ENCODE data around the gene SAC3D1.

Gene SAC3D1

GRCh38 chr11:65059959-65060824 is 19.2 kb downstream of the SAC3D1 start:
- H3K27ac ChIP-seq (ENCODE audit: low read depth, low read length): no peak overlapping the region
- no peaks in the 10 kb centered on the region for H3K79me2 ChIP-seq (ENCODE audit: control insufficient read depth, insufficient read depth, low read length, unreplicated experiment)
- no peak overlapping the region for H3K4me3 ChIP-seq (ENCODE audit: low read depth, low read length)
- H2AFZ ChIP-seq (ENCODE audit: low read length, unreplicated experiment): no peak overlapping the region
- H3K4me1 ChIP-seq (ENCODE audit: control insufficient read depth, insufficient read depth, low read length, unreplicated experiment): no peaks in the 10 kb centered on the region
- H3K36me3 ChIP-seq (ENCODE audit: insufficient read depth, low read length): no peaks in the 10 kb centered on the region
- no peaks in the 10 kb centered on the region for H3K27me3 ChIP-seq (ENCODE audit: insufficient read depth, low read length)

DNA sequence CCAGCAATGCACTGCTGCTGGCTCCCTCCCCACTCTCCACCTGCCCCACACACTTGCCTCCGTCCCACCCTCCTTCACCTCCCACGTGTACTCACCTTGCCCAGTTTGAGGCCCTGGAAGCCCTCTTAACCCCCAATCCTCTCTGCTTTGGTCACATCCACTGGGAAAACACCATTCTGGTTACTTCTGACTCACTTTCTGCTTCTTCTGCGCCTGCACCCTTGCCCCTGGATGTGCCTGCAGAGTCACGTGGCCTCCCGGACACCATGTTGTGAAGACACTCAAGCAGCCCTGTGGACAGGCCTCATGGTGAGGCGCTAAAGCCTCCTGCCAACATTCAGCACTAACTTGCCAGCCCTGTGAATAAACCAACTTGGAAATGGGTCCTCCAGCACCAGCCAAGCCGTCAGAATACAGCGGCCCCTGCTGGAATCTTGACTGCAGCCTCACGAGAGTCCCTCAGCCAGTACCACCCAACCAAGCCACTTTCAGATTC is 20.0 kb downstream of the SAC3D1 start:
- Histone ChIP-seq H3K36me3 (ENCODE audit: insufficient read depth, low read length) (no peaks in the 10 kb centered on the region), H3K4me1 (ENCODE audit: control insufficient read depth, insufficient read depth, low read length, unreplicated experiment) (no peaks in the 10 kb centered on the region), H3K4me3 (ENCODE audit: low read depth, low read length) (no peak overlapping the region), H2AFZ (ENCODE audit: low read length, unreplicated experiment) (no peak overlapping the region), H3K79me2 (ENCODE audit: control insufficient read depth, insufficient read depth, low read length, unreplicated experiment) (no peaks in the 10 kb centered on the region), H3K27ac (ENCODE audit: low read depth, low read length) (no peak overlapping the region), H3K27me3 (ENCODE audit: insufficient read depth, low read length) (no peaks in the 10 kb centered on the region)

- H3K27ac ChIP-seq (ENCODE audit: low read depth, low read length): no peak overlapping the region
- no peak overlapping the region for H3K4me3 ChIP-seq (ENCODE audit: low read depth, low read length)
- no peaks in the 10 kb centered on the region for H3K27me3 ChIP-seq (ENCODE audit: insufficient read depth, low read length)
- no peaks in the 10 kb centered on the region for H3K4me1 ChIP-seq (ENCODE audit: control insufficient read depth, insufficient read depth, low read length, unreplicated experiment)
- H3K79me2 ChIP-seq (ENCODE audit: control insufficient read depth, insufficient read depth, low read length, unreplicated experiment): no peaks in the 10 kb centered on the region
- no peak overlapping the region for H2AFZ ChIP-seq (ENCODE audit: low read length, unreplicated experiment)
- H3K36me3 ChIP-seq (ENCODE audit: insufficient read depth, low read length): no peaks in the 10 kb centered on the region
Observed at GRCh38 chr11:65063532-65063931, 22.5 kb downstream of the SAC3D1 start.

GRCh38 chr11:65064847-65065240 is 23.8 kb downstream of the SAC3D1 start:
- no peaks in the 10 kb centered on the region for H3K4me1 ChIP-seq (ENCODE audit: control insufficient read depth, insufficient read depth, low read length, unreplicated experiment)
- H3K4me3 ChIP-seq (ENCODE audit: low read depth, low read length): no peak overlapping the region
- H3K27me3 ChIP-seq (ENCODE audit: insufficient read depth, low read length): no peaks in the 10 kb centered on the region
- no peaks in the 10 kb centered on the region for H3K36me3 ChIP-seq (ENCODE audit: insufficient read depth, low read length)
- H3K27ac ChIP-seq (ENCODE audit: low read depth, low read length): no peak overlapping the region
- H3K79me2 ChIP-seq (ENCODE audit: control insufficient read depth, insufficient read depth, low read length, unreplicated experiment): no peaks in the 10 kb centered on the region
- no peak overlapping the region for H2AFZ ChIP-seq (ENCODE audit: low read length, unreplicated experiment)

DNA sequence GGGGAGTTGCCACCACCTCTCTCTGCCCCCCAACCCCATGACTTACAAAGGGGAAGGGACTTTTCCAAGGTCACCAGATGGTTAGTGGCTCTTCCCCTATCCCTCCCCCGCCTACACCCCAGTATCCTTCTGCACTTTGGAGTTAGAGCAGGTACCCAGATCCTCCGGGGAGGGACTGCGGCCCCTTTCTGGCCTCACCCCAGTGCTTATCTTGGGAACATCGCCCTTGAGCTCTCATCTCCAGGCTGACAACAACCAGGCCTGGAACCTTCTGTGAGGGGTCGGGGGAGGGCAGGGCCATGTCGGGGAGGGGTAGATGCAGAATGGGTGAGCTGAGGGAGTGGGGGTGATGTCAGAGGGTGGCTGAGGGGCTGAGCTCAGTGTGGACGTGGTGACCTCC is 24.8 kb downstream of the SAC3D1 start:
- H3K27me3 ChIP-seq (ENCODE audit: insufficient read depth, low read length): no peaks in the 10 kb centered on the region
- no peak overlapping the region for H3K27ac ChIP-seq (ENCODE audit: low read depth, low read length)
- no peaks in the 10 kb centered on the region for H3K79me2 ChIP-seq (ENCODE audit: control insufficient read depth, insufficient read depth, low read length, unreplicated experiment)
- no peaks in the 10 kb centered on the region for H3K36me3 ChIP-seq (ENCODE audit: insufficient read depth, low read length)
- H3K4me3 ChIP-seq (ENCODE audit: low read depth, low read length): no peak overlapping the region
- no peaks in the 10 kb centered on the region for H3K4me1 ChIP-seq (ENCODE audit: control insufficient read depth, insufficient read depth, low read length, unreplicated experiment)
- no peak overlapping the region for H2AFZ ChIP-seq (ENCODE audit: low read length, unreplicated experiment)

GRCh38 chr11:65066315-65066714 is 25.3 kb downstream of the SAC3D1 start:
- Histone ChIP-seq H3K27me3 (ENCODE audit: insufficient read depth, low read length) (no peaks in the 10 kb centered on the region), H3K27ac (ENCODE audit: low read depth, low read length) (no peak overlapping the region), H3K36me3 (ENCODE audit: insufficient read depth, low read length) (no peaks in the 10 kb centered on the region), H3K4me3 (ENCODE audit: low read depth, low read length) (no peak overlapping the region), H3K4me1 (ENCODE audit: control insufficient read depth, insufficient read depth, low read length, unreplicated experiment) (no peaks in the 10 kb centered on the region), H3K79me2 (ENCODE audit: control insufficient read depth, insufficient read depth, low read length, unreplicated experiment) (no peaks in the 10 kb centered on the region), H2AFZ (ENCODE audit: low read length, unreplicated experiment) (no peak overlapping the region)

DNA sequence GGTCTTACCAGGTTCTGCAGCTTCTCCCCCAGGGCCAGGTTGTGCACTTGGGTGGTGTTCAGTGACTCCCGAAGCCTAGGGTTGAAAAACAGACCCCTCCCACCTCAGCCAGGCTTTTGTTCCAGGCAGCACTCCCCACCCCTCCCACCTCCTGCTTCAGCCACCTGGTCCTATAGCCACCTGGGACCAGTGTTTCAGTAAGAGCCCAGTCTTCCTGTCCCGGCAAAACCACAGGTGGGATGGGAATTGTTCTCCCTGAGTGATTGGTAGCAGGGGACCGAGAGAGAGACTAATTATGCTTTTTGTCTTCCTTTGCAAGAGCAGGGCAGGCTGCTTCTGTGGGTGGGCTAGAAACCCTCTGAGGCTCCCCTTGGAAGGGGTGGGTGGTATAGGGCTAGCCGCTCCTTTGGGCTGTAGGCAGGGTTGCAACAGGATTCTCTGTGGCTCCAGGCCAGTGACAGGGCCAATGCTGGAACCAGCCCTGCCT is 25.8 kb downstream of the SAC3D1 start:
- no peak overlapping the region for H3K27ac ChIP-seq (ENCODE audit: low read depth, low read length)
- no peak overlapping the region for H2AFZ ChIP-seq (ENCODE audit: low read length, unreplicated experiment)
- no peaks in the 10 kb centered on the region for H3K4me1 ChIP-seq (ENCODE audit: control insufficient read depth, insufficient read depth, low read length, unreplicated experiment)
- no peak overlapping the region for H3K4me3 ChIP-seq (ENCODE audit: low read depth, low read length)
- no peaks in the 10 kb centered on the region for H3K79me2 ChIP-seq (ENCODE audit: control insufficient read depth, insufficient read depth, low read length, unreplicated experiment)
- H3K36me3 ChIP-seq (ENCODE audit: insufficient read depth, low read length): no peaks in the 10 kb centered on the region
- H3K27me3 ChIP-seq (ENCODE audit: insufficient read depth, low read length): no peaks in the 10 kb centered on the region

DNA sequence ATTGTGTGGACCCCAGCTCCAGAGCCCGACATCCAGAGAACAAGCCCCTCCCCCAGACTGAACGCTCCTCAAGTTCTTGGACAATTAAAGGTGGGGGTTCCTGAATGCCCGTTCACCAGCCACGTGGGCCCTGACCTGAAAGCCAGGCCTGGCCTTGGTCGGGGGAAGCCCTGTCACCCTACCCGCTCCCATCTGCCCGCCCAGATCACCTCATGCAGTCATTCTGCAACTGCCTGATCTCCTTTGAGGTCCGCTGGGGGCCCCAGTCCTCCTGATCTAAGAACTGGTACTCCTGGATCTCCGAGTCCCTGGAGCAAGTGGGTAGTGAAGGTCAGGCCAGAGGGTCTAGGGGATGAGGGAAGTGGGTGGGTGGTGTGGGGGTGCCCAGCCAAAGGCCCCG is 26.4 kb downstream of the SAC3D1 start:
- Histone ChIP-seq H3K36me3 (ENCODE audit: insufficient read depth, low read length) (no peaks in the 10 kb centered on the region), H3K4me3 (ENCODE audit: low read depth, low read length) (no peak overlapping the region), H3K27ac (ENCODE audit: low read depth, low read length) (no peak overlapping the region), H2AFZ (ENCODE audit: low read length, unreplicated experiment) (no peak overlapping the region), H3K4me1 (ENCODE audit: control insufficient read depth, insufficient read depth, low read length, unreplicated experiment) (no peaks in the 10 kb centered on the region), H3K27me3 (ENCODE audit: insufficient read depth, low read length) (no peaks in the 10 kb centered on the region), H3K79me2 (ENCODE audit: control insufficient read depth, insufficient read depth, low read length, unreplicated experiment) (no peaks in the 10 kb centered on the region)

DNA sequence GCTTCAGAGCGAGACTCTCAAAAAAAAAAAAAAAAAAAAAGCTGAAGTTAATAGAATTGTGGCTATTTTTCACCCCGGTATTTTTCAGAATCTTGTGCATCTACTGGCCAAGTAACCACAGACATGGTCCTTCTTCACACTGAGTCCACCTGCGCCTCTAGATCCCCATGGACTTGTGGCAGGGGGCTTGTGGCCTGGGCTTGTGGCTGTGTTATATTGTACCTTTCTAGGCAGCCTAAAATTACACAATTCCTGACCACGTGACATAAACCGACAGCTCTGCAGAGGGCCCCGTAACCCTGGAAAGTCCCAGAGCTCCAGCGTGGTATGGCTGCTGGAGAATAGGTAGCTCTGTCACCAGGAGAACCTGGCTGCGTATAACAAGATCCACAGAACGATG is 28.2 kb downstream of the SAC3D1 start:
- no peaks in the 10 kb centered on the region for H3K27me3 ChIP-seq (ENCODE audit: insufficient read depth, low read length)
- no peak overlapping the region for H3K4me3 ChIP-seq (ENCODE audit: low read depth, low read length)
- H3K4me1 ChIP-seq (ENCODE audit: control insufficient read depth, insufficient read depth, low read length, unreplicated experiment): no peaks in the 10 kb centered on the region
- no peak overlapping the region for H3K27ac ChIP-seq (ENCODE audit: low read depth, low read length)
- no peaks in the 10 kb centered on the region for H3K79me2 ChIP-seq (ENCODE audit: control insufficient read depth, insufficient read depth, low read length, unreplicated experiment)
- H3K36me3 ChIP-seq (ENCODE audit: insufficient read depth, low read length): no peaks in the 10 kb centered on the region
- no peak overlapping the region for H2AFZ ChIP-seq (ENCODE audit: low read length, unreplicated experiment)

- H3K4me1 ChIP-seq (ENCODE audit: control insufficient read depth, insufficient read depth, low read length, unreplicated experiment): no peaks in the 10 kb centered on the region
Observed at GRCh38 chr11:65071907-65072630, 31.1 kb downstream of the SAC3D1 start.

GRCh38 chr11:65072631-65072966 is 31.6 kb downstream of the SAC3D1 start:
- Histone ChIP-seq H3K79me2 (ENCODE audit: control insufficient read depth, insufficient read depth, low read length, unreplicated experiment) (no peaks in the 10 kb centered on the region), H3K4me1 (ENCODE audit: control insufficient read depth, insufficient read depth, low read length, unreplicated experiment) (no peaks in the 10 kb centered on the region), H2AFZ (ENCODE audit: low read length, unreplicated experiment) (no peak overlapping the region), H3K27ac (ENCODE audit: low read depth, low read length) (no peak overlapping the region), H3K27me3 (ENCODE audit: insufficient read depth, low read length) (no peaks in the 10 kb centered on the region), H3K4me3 (ENCODE audit: low read depth, low read length) (no peak overlapping the region), H3K36me3 (ENCODE audit: insufficient read depth, low read length) (no peaks in the 10 kb centered on the region)

More at GRCh38 chr11:65071907-65072630, 31.1 kb downstream of the SAC3D1 start:
- no peak overlapping the region for H3K27ac ChIP-seq (ENCODE audit: low read depth, low read length)
- H3K36me3 ChIP-seq (ENCODE audit: insufficient read depth, low read length): no peaks in the 10 kb centered on the region
- no peak overlapping the region for H2AFZ ChIP-seq (ENCODE audit: low read length, unreplicated experiment)
- no peaks in the 10 kb centered on the region for H3K79me2 ChIP-seq (ENCODE audit: control insufficient read depth, insufficient read depth, low read length, unreplicated experiment)
- H3K4me3 ChIP-seq (ENCODE audit: low read depth, low read length): no peak overlapping the region
- no peaks in the 10 kb centered on the region for H3K27me3 ChIP-seq (ENCODE audit: insufficient read depth, low read length)
